ENCODE data around the gene STEAP1B.

STEAP1B gene

DNA sequence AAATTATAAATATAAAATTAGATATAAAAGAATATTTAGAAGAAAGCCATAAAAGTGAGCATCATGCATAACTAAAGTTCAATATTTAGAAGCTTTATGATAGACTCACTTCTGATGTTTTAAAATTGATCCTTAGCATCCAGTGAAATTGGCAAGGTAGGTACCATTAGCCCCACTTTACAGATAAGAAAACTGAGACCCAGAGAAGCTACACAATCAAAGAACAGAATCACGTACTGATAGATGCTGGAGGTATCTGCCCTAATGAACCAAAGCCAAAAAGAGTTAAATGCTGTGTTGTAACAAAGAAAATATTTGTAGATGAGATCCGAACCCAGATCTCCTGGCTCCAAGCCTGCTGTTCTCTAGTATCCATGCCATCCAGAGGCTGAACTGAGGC, 100.4 kb downstream of the STEAP1B start:
- H3K4me3 Mint-ChIP-seq: no peak overlapping the region
- H3K9me3 Mint-ChIP-seq: no peaks in the 10 kb centered on the region
- H3K4me1 Mint-ChIP-seq: peaks cover 20% of the 10 kb centered on the region
- H3K27me3 Mint-ChIP-seq: no peaks in the 10 kb centered on the region
- H3K36me3 Mint-ChIP-seq (ENCODE audit: insufficient read depth): no peaks in the 10 kb centered on the region
- H3K27ac Mint-ChIP-seq (ENCODE audit: low read depth): no peak overlapping the region
- ATAC-seq (replicated peaks; ENCODE audit: extremely low read depth, poor library complexity, severe bottlenecking): no peak
- DNase-seq (ENCODE audit: low spot score in 2 of 2): no peak

DNA sequence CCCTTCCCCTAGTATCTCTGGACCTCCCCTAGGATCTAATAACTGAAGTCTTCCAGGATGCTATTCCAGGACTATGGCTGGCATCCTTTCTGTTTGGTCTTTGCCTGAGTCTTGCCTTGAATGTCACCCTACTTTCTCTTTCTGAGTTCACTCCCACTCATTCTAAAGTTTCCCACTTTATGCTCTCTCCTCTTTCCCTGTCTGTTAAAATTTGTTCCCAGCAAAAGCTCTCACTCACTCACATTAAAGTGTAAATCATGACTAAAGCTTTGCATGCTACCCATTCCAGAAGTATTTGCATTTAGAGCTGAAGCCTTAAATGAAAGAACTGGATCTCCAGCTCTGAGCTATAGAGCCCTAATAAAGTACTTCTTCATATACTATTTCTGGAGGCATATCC, 100.9 kb downstream of the STEAP1B start:
- no peak overlapping the region for H3K27ac Mint-ChIP-seq (ENCODE audit: low read depth)
- DNase-seq (ENCODE audit: low spot score in 2 of 2): no peak
- no peak overlapping the region for H3K4me3 Mint-ChIP-seq
- no peaks in the 10 kb centered on the region for H3K27me3 Mint-ChIP-seq
- no peaks in the 10 kb centered on the region for H3K36me3 Mint-ChIP-seq (ENCODE audit: insufficient read depth)
- ATAC-seq (replicated peaks; ENCODE audit: extremely low read depth, poor library complexity, severe bottlenecking): no peak
- peaks cover 20% of the 10 kb centered on the region for H3K4me1 Mint-ChIP-seq
- H3K9me3 Mint-ChIP-seq: no peaks in the 10 kb centered on the region

DNA sequence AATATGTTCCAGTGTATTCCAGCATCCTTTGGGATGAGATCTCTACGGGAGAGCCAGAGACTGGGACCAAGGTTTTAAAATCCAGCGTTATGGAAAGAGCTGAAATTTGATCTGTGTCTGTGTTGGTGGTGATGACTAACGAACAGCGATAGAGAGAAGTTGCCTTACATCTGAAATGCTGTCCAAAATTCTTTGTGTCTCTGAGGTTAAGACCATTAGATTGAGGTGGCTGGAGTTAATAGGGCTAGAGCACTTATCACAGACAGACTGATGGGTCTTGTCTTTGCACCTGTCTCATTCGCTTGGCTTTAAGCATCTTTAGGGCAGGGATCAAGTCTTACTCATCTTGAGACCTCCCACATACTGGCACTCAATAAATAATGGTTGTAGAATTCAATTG, 102.0 kb downstream of the STEAP1B start:
- Mint-ChIP-seq H3K36me3 (ENCODE audit: insufficient read depth) (no peaks in the 10 kb centered on the region), H3K27me3 (no peaks in the 10 kb centered on the region), H3K4me1 (peaks cover 14% of the 10 kb centered on the region), H3K9me3 (no peaks in the 10 kb centered on the region), H3K27ac (ENCODE audit: low read depth) (no peak overlapping the region), H3K4me3 (no peak overlapping the region)
- ATAC-seq (replicated peaks; ENCODE audit: extremely low read depth, poor library complexity, severe bottlenecking): no peak
- no peak for DNase-seq (ENCODE audit: low spot score in 2 of 2)

DNA sequence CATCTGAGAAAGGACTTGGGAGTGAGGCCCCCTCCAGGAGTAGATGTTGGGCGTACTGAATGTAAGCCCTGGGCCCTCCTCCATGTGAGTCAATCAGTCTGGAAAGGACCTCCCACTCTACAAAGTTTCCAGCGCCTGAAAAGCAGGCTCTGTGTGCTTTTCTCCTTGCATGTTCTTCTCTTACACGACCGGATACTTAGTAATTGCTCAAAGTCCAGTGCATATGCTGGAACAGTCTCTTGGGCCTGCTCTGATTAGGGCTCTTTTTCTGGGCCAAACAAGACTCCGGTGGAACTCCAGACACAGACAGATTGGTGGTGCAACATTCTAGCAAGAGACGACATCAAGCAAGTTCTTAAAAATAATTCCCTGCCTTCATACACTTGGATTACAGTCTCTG, 104.8 kb downstream of the STEAP1B start:
- H3K27me3 Mint-ChIP-seq: no peaks in the 10 kb centered on the region
- H3K27ac Mint-ChIP-seq (ENCODE audit: low read depth): no peak overlapping the region
- H3K36me3 Mint-ChIP-seq (ENCODE audit: insufficient read depth): no peaks in the 10 kb centered on the region
- H3K4me3 Mint-ChIP-seq: no peak overlapping the region
- no peak for ATAC-seq (replicated peaks; ENCODE audit: extremely low read depth, poor library complexity, severe bottlenecking)
- DNase-seq (ENCODE audit: low spot score in 2 of 2): no peak
- peaks cover 6% of the 10 kb centered on the region for H3K4me1 Mint-ChIP-seq
- H3K9me3 Mint-ChIP-seq: no peaks in the 10 kb centered on the region

DNA sequence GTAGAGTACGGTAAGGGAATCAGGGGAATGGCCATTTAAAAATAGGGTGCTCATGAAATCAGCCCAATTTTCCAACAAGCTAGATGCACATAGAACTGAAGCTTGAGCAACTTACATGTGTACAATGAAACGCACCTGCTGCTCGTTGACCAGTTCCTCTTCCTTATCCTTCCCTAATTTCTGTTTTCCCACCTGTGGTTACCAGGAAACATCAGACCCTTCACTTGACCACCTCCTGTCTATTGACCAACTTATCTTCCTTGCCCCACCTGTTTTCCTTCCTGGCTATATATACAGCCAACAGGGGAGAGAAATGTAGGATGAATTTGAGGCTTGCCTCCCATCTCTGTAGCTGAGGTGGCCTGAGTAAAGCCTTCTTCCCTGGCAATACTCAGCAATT, 105.2 kb downstream of the STEAP1B start:
- Mint-ChIP-seq H3K4me3 (no peak overlapping the region), H3K27me3 (no peaks in the 10 kb centered on the region), H3K4me1 (peaks cover 6% of the 10 kb centered on the region), H3K9me3 (no peaks in the 10 kb centered on the region), H3K36me3 (ENCODE audit: insufficient read depth) (no peaks in the 10 kb centered on the region), H3K27ac (ENCODE audit: low read depth) (no peak overlapping the region)
- ATAC-seq (replicated peaks; ENCODE audit: extremely low read depth, poor library complexity, severe bottlenecking): no peak
- no peak for DNase-seq (ENCODE audit: low spot score in 2 of 2)

DNA sequence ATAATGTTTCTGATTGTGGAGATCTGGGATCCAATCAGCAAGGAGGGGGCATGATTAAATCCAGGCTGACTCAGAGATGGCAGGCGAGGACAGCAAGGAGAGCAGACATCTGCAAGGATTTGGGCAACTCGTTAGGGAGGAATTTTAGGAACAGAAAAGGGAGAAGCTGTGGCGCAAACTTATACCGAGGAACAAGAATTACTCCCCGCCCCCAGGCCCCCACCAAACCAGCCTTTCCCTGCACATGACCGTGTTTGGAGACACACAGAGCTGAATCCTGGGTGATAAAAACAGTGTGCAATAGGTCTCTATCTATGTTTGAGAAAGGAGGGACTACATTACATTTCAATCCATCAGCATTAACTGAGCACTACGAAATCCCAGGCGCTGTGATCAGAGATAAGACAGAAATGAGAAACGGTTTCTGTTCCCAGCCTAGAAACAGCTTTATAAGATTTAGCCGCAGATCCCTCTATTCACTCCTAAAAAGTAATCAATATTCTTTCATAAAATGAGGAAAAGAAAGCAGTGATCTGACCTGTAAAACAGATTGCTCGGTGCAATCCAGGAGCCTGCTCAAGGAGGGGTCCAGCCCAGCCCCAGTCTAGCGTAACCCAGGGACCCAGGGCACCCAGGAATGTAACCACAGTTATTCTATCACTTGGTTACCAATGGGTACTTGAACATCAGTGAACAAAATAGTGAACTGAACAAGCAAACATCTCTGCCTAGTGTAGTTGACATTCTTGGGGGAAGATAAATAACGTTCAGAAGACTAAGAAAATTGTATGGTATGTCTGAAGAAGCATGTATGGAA, 105.9 kb downstream of the STEAP1B start:
- Mint-ChIP-seq H3K4me1 (peaks cover 6% of the 10 kb centered on the region), H3K27ac (ENCODE audit: low read depth) (no peak overlapping the region), H3K9me3 (no peaks in the 10 kb centered on the region), H3K36me3 (ENCODE audit: insufficient read depth) (no peaks in the 10 kb centered on the region), H3K4me3 (no peak overlapping the region), H3K27me3 (no peaks in the 10 kb centered on the region)
- DNase-seq (ENCODE audit: low spot score in 2 of 2) (no peak), ATAC-seq (replicated peaks; ENCODE audit: extremely low read depth, poor library complexity, severe bottlenecking) (no peak)

DNA sequence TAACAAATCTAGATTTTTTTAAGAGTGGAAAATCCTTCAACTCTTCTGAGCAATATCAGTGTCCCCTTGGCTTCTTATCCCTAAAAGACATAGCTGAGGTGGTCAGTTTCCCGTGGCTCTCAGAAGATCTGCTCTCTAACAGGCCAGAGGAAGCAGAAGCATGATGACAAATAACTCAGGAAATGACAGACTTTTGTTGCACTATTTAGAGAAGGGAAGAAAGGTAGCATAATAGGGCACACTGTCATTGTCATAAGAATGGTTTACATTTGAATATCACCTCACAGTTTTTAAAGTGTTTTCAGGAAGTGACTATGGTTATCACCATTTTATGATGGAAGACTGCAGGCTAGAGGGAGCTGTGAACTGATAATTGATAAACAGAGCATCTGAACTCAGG, 109.5 kb downstream of the STEAP1B start:
- ATAC-seq (replicated peaks; ENCODE audit: extremely low read depth, poor library complexity, severe bottlenecking) (no peak), DNase-seq (ENCODE audit: low spot score in 2 of 2) (no peak)
- peaks cover 6% of the 10 kb centered on the region for H3K4me1 Mint-ChIP-seq
- no peaks in the 10 kb centered on the region for H3K36me3 Mint-ChIP-seq (ENCODE audit: insufficient read depth)
- H3K9me3 Mint-ChIP-seq: no peaks in the 10 kb centered on the region
- no peak overlapping the region for H3K4me3 Mint-ChIP-seq
- peaks cover 13% of the 10 kb centered on the region for H3K27me3 Mint-ChIP-seq
- no peak overlapping the region for H3K27ac Mint-ChIP-seq (ENCODE audit: low read depth)

DNA sequence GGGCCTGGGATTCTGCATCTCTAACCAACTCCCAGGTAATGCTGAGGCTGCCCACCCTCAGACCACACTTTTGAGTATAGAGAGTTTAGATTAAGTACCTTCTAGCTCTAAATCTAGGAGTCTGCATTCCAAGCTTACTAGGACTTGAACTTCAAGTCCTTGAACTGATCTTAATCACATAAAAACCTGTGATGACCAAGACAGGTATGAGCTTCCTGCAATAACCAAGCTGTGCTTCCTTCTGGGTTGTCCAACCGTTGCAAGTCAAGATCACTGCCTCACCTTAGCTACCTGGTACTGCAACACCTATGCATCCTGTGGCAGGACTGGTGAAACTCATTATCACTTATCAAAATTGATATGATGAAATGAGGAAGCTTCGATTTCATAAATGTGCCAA, 110.1 kb downstream of the STEAP1B start:
- Mint-ChIP-seq H3K27ac (ENCODE audit: low read depth) (no peak overlapping the region), H3K4me1 (peaks cover 6% of the 10 kb centered on the region), H3K36me3 (ENCODE audit: insufficient read depth) (no peaks in the 10 kb centered on the region), H3K4me3 (no peak overlapping the region), H3K9me3 (no peaks in the 10 kb centered on the region), H3K27me3 (peaks cover 19% of the 10 kb centered on the region)
- DNase-seq (ENCODE audit: low spot score in 2 of 2): no peak
- no peak for ATAC-seq (replicated peaks; ENCODE audit: extremely low read depth, poor library complexity, severe bottlenecking)

- Mint-ChIP-seq H3K36me3 (ENCODE audit: insufficient read depth) (no peaks in the 10 kb centered on the region), H3K4me1 (peaks cover 6% of the 10 kb centered on the region), H3K27ac (ENCODE audit: low read depth) (no peak overlapping the region), H3K27me3 (peaks cover 20% of the 10 kb centered on the region), H3K9me3 (no peaks in the 10 kb centered on the region), H3K4me3 (no peak overlapping the region)
- DNase-seq (ENCODE audit: low spot score in 2 of 2) (no peak), ATAC-seq (replicated peaks; ENCODE audit: extremely low read depth, poor library complexity, severe bottlenecking) (no peak)
These were observed 112.4 kb downstream of the STEAP1B start for GRCh38 chr7:22387583-22387982.

DNA sequence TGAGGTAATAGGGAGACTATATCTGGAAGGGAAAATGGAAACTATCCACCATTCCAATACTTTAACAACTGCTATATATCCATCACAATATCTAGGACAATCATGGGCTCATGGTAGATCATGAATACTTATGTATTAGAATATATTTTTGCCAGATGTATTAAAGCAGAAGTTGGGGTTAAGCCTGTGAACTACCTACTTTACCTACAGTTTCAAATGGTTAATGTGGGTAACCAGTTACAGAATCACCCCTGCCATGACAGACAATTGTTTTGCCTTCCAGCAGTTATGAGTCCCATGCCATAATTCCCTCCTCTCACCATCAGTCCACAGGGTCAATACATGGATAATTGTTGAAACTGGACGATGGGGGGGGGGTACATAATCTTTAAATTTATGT, 113.1 kb downstream of the STEAP1B start:
- DNase-seq (ENCODE audit: low spot score in 2 of 2) (no peak), ATAC-seq (replicated peaks; ENCODE audit: extremely low read depth, poor library complexity, severe bottlenecking) (no peak)
- Mint-ChIP-seq H3K36me3 (ENCODE audit: insufficient read depth) (no peaks in the 10 kb centered on the region), H3K4me1 (peaks cover 6% of the 10 kb centered on the region), H3K27ac (ENCODE audit: low read depth) (no peak overlapping the region), H3K4me3 (no peak overlapping the region), H3K9me3 (no peaks in the 10 kb centered on the region), H3K27me3 (peaks cover 20% of the 10 kb centered on the region)

DNA sequence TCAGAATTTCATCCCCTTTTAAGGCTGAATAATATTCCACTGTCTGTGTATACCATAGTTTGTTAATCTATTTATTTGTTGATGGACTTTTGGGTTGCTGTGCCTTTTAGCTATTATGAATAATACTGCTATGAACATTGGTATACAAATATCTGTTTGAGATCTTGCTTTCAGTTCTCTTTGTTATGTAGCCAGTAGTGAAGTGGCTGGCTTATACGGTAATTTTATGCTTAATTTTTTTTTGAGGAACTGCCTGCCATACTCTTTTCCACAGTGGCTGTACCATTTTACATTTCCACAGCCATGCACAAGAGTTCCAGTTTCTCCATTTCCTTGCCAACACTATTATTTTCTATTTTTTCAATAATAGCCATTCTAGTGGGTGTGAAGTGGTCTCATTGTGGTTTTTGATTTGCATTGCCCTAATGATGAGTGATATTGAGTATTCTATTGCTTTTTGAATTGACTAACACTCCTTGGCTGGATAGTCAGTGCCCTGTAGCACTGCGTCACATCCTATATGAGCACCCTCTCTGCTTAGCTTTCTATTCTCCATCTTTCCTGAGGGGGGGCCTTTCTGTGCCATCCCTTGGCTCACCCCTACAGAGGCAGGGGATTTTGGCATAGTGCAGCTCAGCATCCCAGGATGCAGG, 113.7 kb downstream of the STEAP1B start:
- ATAC-seq (replicated peaks; ENCODE audit: extremely low read depth, poor library complexity, severe bottlenecking) (no peak), DNase-seq (ENCODE audit: low spot score in 2 of 2) (no peak)
- Mint-ChIP-seq H3K9me3 (no peaks in the 10 kb centered on the region), H3K27me3 (peaks cover 24% of the 10 kb centered on the region), H3K4me3 (no peak overlapping the region), H3K27ac (ENCODE audit: low read depth) (no peak overlapping the region), H3K4me1 (peaks cover 6% of the 10 kb centered on the region), H3K36me3 (ENCODE audit: insufficient read depth) (no peaks in the 10 kb centered on the region)

DNA sequence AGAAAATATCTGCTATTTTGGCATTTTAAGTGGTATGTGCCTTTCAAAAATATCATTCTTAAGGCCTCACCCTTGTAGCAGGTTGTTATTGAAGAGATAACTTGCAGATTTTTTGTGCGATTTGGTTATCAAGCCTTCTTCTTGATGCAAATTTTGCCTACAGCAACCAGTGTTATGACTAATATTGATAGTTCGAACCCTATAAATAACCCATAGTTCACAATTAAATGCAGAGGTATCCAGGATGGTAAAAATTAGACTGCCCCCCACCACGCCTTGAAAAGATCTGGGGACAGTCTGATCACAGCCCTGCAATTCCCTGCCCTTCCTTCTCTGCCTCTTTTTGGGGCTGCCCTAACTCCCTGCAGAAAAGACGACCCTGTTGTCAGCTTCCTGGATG, 114.7 kb downstream of the STEAP1B start:
- H3K9me3 Mint-ChIP-seq: no peaks in the 10 kb centered on the region
- H3K36me3 Mint-ChIP-seq (ENCODE audit: insufficient read depth): no peaks in the 10 kb centered on the region
- H3K4me3 Mint-ChIP-seq: no peak overlapping the region
- no peak overlapping the region for H3K27ac Mint-ChIP-seq (ENCODE audit: low read depth)
- H3K4me1 Mint-ChIP-seq: peaks cover 1% of the 10 kb centered on the region
- peaks cover 34% of the 10 kb centered on the region for H3K27me3 Mint-ChIP-seq
- DNase-seq (ENCODE audit: low spot score in 2 of 2): no peak
- ATAC-seq (replicated peaks; ENCODE audit: extremely low read depth, poor library complexity, severe bottlenecking): no peak

GRCh38 chr7:22380333-22380732, 119.7 kb downstream of the STEAP1B start:
- H3K27me3 Mint-ChIP-seq: peaks cover 26% of the 10 kb centered on the region
- ATAC-seq (replicated peaks; ENCODE audit: extremely low read depth, poor library complexity, severe bottlenecking) (no peak), DNase-seq (ENCODE audit: low spot score in 2 of 2) (no peak)
- no peaks in the 10 kb centered on the region for H3K4me1 Mint-ChIP-seq
- no peaks in the 10 kb centered on the region for H3K36me3 Mint-ChIP-seq (ENCODE audit: insufficient read depth)
- H3K4me3 Mint-ChIP-seq: no peak overlapping the region
- no peak overlapping the region for H3K27ac Mint-ChIP-seq (ENCODE audit: low read depth)
- no peaks in the 10 kb centered on the region for H3K9me3 Mint-ChIP-seq

Measured in central memory CD8-positive, alpha-beta T cell (primary cell).